ENCODE data around the gene SH3RF3. TPM values are rescaled to one million over a fixed set of nuclear protein-coding genes. Genes with fewer than 3 reads are reported as not detected.

SH3RF3 gene
- total RNA-seq, 1 donor from 2014 or later, result 0.28 TPM

DNA sequence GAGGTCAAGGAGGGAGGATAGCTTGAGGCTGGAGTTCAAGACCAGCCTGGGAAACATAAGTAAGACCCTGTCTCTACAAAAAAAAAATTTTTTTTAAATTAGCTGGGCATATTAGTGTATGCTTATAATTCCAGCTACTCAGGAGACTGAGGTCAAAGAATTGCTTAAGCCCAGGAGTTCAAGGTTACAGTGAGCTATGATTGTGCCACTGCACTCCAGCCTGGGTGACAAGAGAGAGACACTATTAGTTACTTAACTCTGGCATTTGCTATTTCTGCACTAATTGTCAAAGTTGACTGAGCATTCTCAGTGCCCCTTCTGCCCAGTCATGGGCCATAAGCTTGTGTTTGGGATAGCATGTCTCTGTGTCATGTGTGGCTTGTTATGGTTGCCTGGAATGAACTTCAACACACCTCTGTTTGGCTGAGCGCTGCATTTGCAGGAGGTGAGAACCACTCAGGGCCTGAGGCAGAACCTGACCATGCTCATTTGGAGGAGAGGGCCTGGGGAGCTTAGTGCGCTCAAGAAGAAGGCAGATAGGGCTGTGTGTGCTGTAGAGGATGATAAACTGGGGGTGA, 77.7 kb downstream of the SH3RF3 start:
- H3K9me3 Mint-ChIP-seq, result no peaks in the 10 kb centered on the region
- peaks cover 8% of the 10 kb centered on the region for H3K27me3 Mint-ChIP-seq (ENCODE audit: insufficient read depth, low read depth)
- H3K27ac Mint-ChIP-seq, result no peak overlapping the region
- H3K4me1 ChIP-seq, result no peaks in the 10 kb centered on the region
- DNase-seq (ENCODE audit: low spot score), result no peak
- no peaks in the 10 kb centered on the region for H3K27me3 ChIP-seq
- no peak overlapping the region for H3K27ac ChIP-seq
- no peak overlapping the region for H3K9ac ChIP-seq
- H3F3A ChIP-seq (ENCODE audit: low read depth), result no peaks in the 10 kb centered on the region
- H3K36me3 ChIP-seq, result no peaks in the 10 kb centered on the region
- no peak overlapping the region for H2AFZ ChIP-seq (replicated peaks)
- H3K9me3 ChIP-seq (ENCODE audit: low read depth), result no peaks in the 10 kb centered on the region
- no peaks in the 10 kb centered on the region for H3K79me2 ChIP-seq (ENCODE audit: low read depth)
- no peak overlapping the region for H3K4me3 ChIP-seq
- no peak overlapping the region for H3K4me3 Mint-ChIP-seq
- no peak for TF ChIP-seq EZH2 (IDR thresholded peaks at IDR 0.05)
- TF ChIP-seq, protein P1, sequence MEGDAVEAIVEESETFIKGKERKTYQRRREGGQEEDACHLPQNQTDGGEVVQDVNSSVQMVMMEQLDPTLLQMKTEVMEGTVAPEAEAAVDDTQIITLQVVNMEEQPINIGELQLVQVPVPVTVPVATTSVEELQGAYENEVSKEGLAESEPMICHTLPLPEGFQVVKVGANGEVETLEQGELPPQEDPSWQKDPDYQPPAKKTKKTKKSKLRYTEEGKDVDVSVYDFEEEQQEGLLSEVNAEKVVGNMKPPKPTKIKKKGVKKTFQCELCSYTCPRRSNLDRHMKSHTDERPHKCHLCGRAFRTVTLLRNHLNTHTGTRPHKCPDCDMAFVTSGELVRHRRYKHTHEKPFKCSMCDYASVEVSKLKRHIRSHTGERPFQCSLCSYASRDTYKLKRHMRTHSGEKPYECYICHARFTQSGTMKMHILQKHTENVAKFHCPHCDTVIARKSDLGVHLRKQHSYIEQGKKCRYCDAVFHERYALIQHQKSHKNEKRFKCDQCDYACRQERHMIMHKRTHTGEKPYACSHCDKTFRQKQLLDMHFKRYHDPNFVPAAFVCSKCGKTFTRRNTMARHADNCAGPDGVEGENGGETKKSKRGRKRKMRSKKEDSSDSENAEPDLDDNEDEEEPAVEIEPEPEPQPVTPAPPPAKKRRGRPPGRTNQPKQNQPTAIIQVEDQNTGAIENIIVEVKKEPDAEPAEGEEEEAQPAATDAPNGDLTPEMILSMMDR (IDR thresholded peaks at IDR 0.05), result no peak
- no peak for TF ChIP-seq EZH2phosphoT487 (IDR thresholded peaks at IDR 0.05)
- H3K36me3 Mint-ChIP-seq, result no peaks in the 10 kb centered on the region
- H4K20me1 ChIP-seq (ENCODE audit: low read depth), result no peaks in the 10 kb centered on the region
- H3K4me2 ChIP-seq, result no peak overlapping the region
- peaks cover 39% of the 10 kb centered on the region for H3K4me1 Mint-ChIP-seq

DNA sequence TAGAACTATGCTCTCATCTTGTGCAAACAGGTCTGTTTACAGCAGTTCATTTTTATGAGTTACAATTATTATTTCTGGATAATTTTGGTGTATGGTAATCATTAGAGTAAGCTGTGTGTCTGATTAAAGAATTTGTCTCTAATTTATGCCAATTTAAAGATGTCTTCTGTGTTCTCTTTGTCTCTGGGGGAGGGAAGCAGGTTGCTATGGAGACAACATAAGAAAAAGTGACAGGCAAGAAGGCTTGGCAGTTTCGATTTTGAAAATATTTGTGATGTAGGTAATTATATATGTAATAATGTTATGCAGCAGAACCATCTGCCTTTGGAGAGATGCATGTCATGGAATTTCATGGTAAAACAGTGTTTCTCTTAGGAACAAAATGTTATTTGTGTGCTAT, 78.2 kb downstream of the SH3RF3 start:
- H3K4me3 Mint-ChIP-seq, result no peak overlapping the region
- no peak overlapping the region for H3K27ac ChIP-seq
- peaks cover 10% of the 10 kb centered on the region for H3K27me3 Mint-ChIP-seq (ENCODE audit: insufficient read depth, low read depth)
- no peaks in the 10 kb centered on the region for H3F3A ChIP-seq (ENCODE audit: low read depth)
- no peaks in the 10 kb centered on the region for H3K36me3 ChIP-seq
- H3K4me1 ChIP-seq, result no peaks in the 10 kb centered on the region
- peaks cover 38% of the 10 kb centered on the region for H3K4me1 Mint-ChIP-seq
- H4K20me1 ChIP-seq (ENCODE audit: low read depth), result no peaks in the 10 kb centered on the region
- no peak overlapping the region for H2AFZ ChIP-seq (replicated peaks)
- TF ChIP-seq EZH2 (IDR thresholded peaks at IDR 0.05) (no peak), EZH2phosphoT487 (IDR thresholded peaks at IDR 0.05) (no peak)
- TF ChIP-seq, protein P1 (IDR thresholded peaks at IDR 0.05), result no peak
- H3K79me2 ChIP-seq (ENCODE audit: low read depth), result no peaks in the 10 kb centered on the region
- H3K27me3 ChIP-seq, result no peaks in the 10 kb centered on the region
- no peak overlapping the region for H3K9ac ChIP-seq
- H3K4me3 ChIP-seq, result no peak overlapping the region
- H3K27ac Mint-ChIP-seq, result no peak overlapping the region
- H3K9me3 Mint-ChIP-seq, result no peaks in the 10 kb centered on the region
- H3K4me2 ChIP-seq, result no peak overlapping the region
- H3K36me3 Mint-ChIP-seq, result no peaks in the 10 kb centered on the region
- H3K9me3 ChIP-seq (ENCODE audit: low read depth), result no peaks in the 10 kb centered on the region
- DNase-seq (ENCODE audit: low spot score), result no peak

GRCh38 chr2:109208071-109208950, 79.3 kb downstream of the SH3RF3 start:
- no peaks in the 10 kb centered on the region for H3K79me2 ChIP-seq (ENCODE audit: low read depth)
- H3K4me2 ChIP-seq, result no peak overlapping the region
- H3K4me1 ChIP-seq, result no peaks in the 10 kb centered on the region
- no peak overlapping the region for H3K27ac ChIP-seq
- no peak overlapping the region for H2AFZ ChIP-seq (replicated peaks)
- H3K4me3 ChIP-seq, result no peak overlapping the region
- Mint-ChIP-seq H3K36me3 (no peaks in the 10 kb centered on the region), H3K27me3 (ENCODE audit: insufficient read depth, low read depth) (peaks cover 10% of the 10 kb centered on the region), H3K27ac (no peak overlapping the region), H3K4me3 (no peak overlapping the region), H3K4me1 (peaks cover 38% of the 10 kb centered on the region), H3K9me3 (no peaks in the 10 kb centered on the region)
- no peak overlapping the region for H3K9ac ChIP-seq
- TF ChIP-seq EZH2 (IDR thresholded peaks at IDR 0.05), result no peak
- TF ChIP-seq, protein P1 (IDR thresholded peaks at IDR 0.05), result peak; percentile 26
- no peaks in the 10 kb centered on the region for H3K36me3 ChIP-seq
- no peaks in the 10 kb centered on the region for H4K20me1 ChIP-seq (ENCODE audit: low read depth)
- H3K9me3 ChIP-seq (ENCODE audit: low read depth), result no peaks in the 10 kb centered on the region
- DNase-seq (ENCODE audit: low spot score), result no peak
- no peaks in the 10 kb centered on the region for H3F3A ChIP-seq (ENCODE audit: low read depth)
- no peaks in the 10 kb centered on the region for H3K27me3 ChIP-seq
